Common myeloid progenitor, CD34-positive (primary cell): ENCODE data around the gene CHST15.

Source experiments
- CTCF ChIA-PET: fragments of 350-600 bp; sonication (Branson Sonifier 250); formaldehyde crosslinking; loops from one replicate; lab custom pipeline; 2021; ENCODE audit warnings: antibody characterized with exemption; lab: Charles Lee
- POLR2A ChIA-PET: fragments of 350-600 bp; sonication (Branson Sonifier 250); formaldehyde crosslinking; loops from one replicate; lab custom pipeline; 2021; ENCODE audit warnings: antibody characterized with exemption; lab: Charles Lee
- DNase-seq, 3 donors: peaks; one replicate each; pipeline versions ENCODE4 v3.0.0 to v3.0.0-alpha.2; 2013
- H3K27ac ChIP-seq, 2 experiments: 1 replicate in 1 of 2; 2 replicates in 1 of 2; pipeline ENCODE4 v1.7.0; 2013; ENCODE audit warnings: inconsistent platforms in 2 of 2, low read length in 2 of 2, mild to moderate bottlenecking in 2 of 2, low read depth in 1 of 2, moderate library complexity in 1 of 2; ENCODE audit not compliant: severe bottlenecking in 2 of 2, insufficient read depth in 1 of 2, poor library complexity in 1 of 2
- H3K27me3 ChIP-seq, 5 experiments: replicated peaks in 2 of 5; 1 replicate in 3 of 5; 2 replicates in 2 of 5; pipeline versions ENCODE4 v1.6.1 to v1.7.0; 2013; ENCODE audit warnings: low read length in 4 of 5, mild to moderate bottlenecking in 2 of 5, moderate library complexity in 2 of 5, inconsistent platforms in 1 of 5; ENCODE audit not compliant: insufficient read depth in 5 of 5, control insufficient read depth in 4 of 5
- H3K36me3 ChIP-seq, 4 experiments: 1 replicate in 2 of 4; 2 replicates in 2 of 4; pipeline versions ENCODE4 v1.6.1 to v1.7.0; 2013; ENCODE audit warnings: low read length in 3 of 4, control low read depth in 1 of 4, mild to moderate bottlenecking in 1 of 4; ENCODE audit not compliant: control insufficient read depth in 4 of 4, insufficient read depth in 4 of 4
- H3K4me1 ChIP-seq, 4 experiments: 1 replicate in 3 of 4; 2 replicates in 1 of 4; pipeline versions ENCODE4 v1.6.1 to v1.7.1; 2013; ENCODE audit warnings: low read length in 3 of 4, mild to moderate bottlenecking in 3 of 4, control low read depth in 1 of 4, inconsistent platforms in 1 of 4, moderate library complexity in 1 of 4; ENCODE audit not compliant: control insufficient read depth in 4 of 4, insufficient read depth in 4 of 4; ENCODE audit errors: control extremely low read depth in 1 of 4
- H3K4me3 ChIP-seq, 7 experiments: 1 replicate in 4 of 7; 2 replicates in 3 of 7; pipeline versions ENCODE4 v1.5.1 to v1.7.0; 2013; ENCODE audit warnings: mild to moderate bottlenecking in 7 of 7, low read length in 6 of 7, moderate library complexity in 6 of 7, inconsistent platforms in 2 of 7, low read depth in 2 of 7, control low read depth in 1 of 7; ENCODE audit not compliant: insufficient read depth in 4 of 7, control insufficient read depth in 1 of 7; ENCODE audit errors: extremely low read depth in 1 of 7
- H3K9me3 ChIP-seq, 5 experiments: 1 replicate in 4 of 5; 2 replicates in 1 of 5; pipeline versions ENCODE4 v1.6.1 to v1.7.1; 2013; ENCODE audit warnings: low read length in 4 of 5, mild to moderate bottlenecking in 2 of 5, inconsistent platforms in 1 of 5, low read depth in 1 of 5, moderate library complexity in 1 of 5; ENCODE audit not compliant: control insufficient read depth in 4 of 5, insufficient read depth in 2 of 5; ENCODE audit errors: control extremely low read depth in 1 of 5
- WGBS: methylation state at CpG from one replicate; pipeline ENCODE4 v1.1.5; 2013; ENCODE audit not compliant: insufficient coverage; 5-methylcytosine and 5-hydroxymethylcytosine counted together

CHST15 gene

DNA sequence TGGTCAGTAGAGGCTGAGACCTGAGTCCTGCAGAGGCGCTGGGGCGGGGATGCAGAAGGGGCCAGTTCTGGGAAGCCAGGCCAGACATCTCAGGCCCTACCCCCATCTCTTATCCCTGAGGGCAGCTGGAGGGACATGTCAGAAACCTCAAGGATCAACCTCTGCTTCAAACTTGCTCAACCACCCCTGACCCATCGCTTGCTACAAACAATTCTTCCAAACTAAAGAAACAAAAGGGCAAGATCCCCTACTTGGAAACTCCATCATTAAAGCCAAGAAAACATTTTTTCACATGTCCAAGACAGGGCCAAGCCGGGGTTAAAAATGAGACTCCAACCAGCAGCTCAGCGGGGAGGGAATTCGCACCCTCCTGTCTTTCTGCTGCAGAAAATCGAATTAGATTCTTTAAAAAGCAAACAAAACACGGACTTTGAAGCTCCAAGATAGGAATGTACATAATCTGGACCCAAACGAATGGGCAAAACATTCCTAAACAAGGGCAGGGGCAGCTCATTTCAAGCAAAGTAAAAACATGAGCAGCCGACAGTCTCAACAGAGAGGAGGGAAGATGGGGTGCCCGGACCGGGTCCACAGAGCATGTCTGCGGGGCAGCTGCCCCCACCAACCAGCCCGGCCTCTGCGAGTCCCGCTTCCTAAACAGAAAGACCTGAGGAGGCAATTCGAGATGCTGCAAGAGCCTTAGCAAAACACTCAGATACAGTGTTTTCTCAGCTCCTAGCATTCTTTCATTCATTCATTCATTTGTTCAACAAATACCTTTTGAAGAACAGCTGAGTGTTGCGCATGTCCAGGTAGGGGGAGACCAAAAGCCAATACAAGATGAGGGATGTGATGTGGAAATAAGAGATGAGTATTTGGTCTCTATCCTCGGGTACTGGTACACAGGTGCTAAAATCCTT lies 44.8 kb downstream of the CHST15 start:
- WGBS = 96% methylated on average over 17 of the region's 19 CpGs
- Histone ChIP-seq H3K36me3 (no peaks in the 10 kb centered on the region), H3K9me3 (peaks cover 0 to 12% (median 0%) of the 10 kb centered on the region in 5 experiments), H3K27me3 (peaks cover 0 to 3% (median 0%) of the 10 kb centered on the region in 5 experiments), H3K4me1 (no peaks in the 10 kb centered on the region), H3K4me3 (no peak overlapping the region), H3K27ac (no peak overlapping the region)
- DNase-seq = no peak
- POLR2A ChIA-PET = no interaction called here
- CTCF ChIA-PET = no interaction called here

DNA sequence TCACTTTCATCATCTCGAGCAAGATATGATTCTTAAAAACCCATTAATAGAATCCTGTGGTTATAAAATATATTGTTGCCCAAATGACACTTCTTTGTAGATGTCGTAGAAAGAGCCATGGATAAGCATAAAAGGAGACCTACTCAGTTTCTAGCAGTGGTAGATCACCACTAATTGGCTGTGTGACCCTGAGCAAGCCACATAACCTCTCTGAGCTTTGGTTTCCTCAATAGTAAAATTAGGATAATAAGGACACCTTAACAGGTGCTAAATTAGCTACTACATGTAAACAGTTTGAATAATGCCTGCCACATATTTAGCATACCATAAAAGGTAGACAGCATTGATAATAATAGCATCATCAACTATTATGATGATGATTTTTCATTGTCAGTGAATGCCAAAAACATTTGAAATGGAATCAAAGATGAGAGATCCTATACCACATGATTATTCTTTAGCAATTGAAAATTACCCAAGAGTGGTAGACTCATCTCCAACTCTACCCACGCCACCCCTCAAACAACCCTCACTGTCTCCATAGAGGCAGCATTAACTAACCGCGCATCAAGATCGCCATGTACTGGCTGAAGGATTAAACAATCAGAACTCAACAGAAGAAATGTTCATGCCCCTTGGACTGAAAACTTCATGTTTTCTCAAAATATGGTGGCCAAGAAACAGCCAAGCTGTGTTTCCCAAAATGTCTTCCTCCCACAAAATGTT lies 45.8 kb downstream of the CHST15 start:
- 100% methylated on average over 4 of the region's 6 CpGs for WGBS
- DNase-seq = no peak
- Histone ChIP-seq H3K4me1 (no peaks in the 10 kb centered on the region), H3K9me3 (peaks cover 0 to 12% (median 0%) of the 10 kb centered on the region in 5 experiments), H3K27ac (no peak overlapping the region), H3K4me3 (no peak overlapping the region), H3K27me3 (peaks cover 0 to 4% (median 0%) of the 10 kb centered on the region in 5 experiments), H3K36me3 (no peaks in the 10 kb centered on the region)
- ChIA-PET POLR2A (no interaction called here), CTCF (interaction anchor here (1.1 kb wide), 1 partner anchor 37 kb away, joined by 3 read pairs; no protein-coding TSS in a partner anchor)

DNA sequence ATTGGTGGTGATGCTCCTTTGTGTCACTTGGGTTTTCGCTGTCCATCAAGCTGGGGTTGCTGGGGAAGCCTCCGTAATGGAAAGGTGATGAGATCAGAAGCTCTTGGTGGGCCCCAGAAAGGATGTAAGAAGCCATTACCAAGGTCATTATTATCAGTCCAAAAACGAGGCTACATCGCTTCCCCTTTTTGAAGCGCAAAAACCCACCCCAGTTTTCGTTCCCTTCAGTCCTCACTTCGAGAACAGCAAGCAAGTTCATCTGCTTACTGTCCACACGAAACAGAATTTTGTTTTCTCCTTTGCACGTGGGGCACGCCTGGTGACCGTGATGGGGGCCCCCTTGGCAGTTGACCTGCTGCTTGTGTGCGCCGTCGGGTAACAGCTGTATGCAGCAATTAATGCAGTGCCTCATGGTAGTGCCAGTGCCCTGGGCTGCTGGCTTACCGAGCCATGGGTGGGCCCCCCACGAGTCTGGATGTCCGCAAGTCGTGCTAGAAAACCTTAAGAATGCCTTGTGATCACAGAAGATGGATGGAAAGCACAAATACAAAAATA lies 47.5 kb downstream of the CHST15 start:
- H3K9me3 ChIP-seq = peaks cover 0 to 12% (median 0%) of the 10 kb centered on the region in 5 experiments

DNA sequence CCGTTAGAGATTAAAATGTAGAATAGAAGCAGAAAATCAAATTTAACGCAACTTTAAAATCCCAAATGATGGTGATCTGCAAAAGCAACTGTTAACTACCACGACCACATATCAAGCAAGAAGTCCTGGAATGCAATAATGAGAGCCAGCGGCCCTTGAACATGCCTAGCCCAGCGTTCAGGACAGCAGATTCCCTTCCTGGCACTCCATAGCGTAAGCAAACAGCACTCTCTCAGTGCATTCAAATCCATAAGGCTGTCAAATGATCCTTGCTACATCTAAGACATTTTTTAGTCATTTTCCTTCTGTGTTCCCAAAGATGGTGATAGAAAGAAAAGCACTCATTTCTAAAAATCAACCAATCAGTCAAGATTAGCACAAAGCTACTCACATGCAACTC lies 48.1 kb downstream of the CHST15 start:
- Histone ChIP-seq H3K4me1 (peaks cover 0 to 6% (median 3%) of the 10 kb centered on the region in 4 experiments), H3K4me3 (no peak overlapping the region), H3K9me3 (peaks cover 0 to 12% (median 0%) of the 10 kb centered on the region in 5 experiments), H3K36me3 (no peaks in the 10 kb centered on the region), H3K27ac (no peak overlapping the region), H3K27me3 (peaks cover 0 to 6% (median 0%) of the 10 kb centered on the region in 5 experiments)
- no peak for DNase-seq
- POLR2A ChIA-PET = no interaction called here
- WGBS = 89% methylated on average over 3 of the region's 6 CpGs
- CTCF ChIA-PET = no interaction called here

More for the DNA sequence above, 47.5 kb downstream of the CHST15 start:
- CTCF ChIA-PET = interaction anchor here (0.9 kb wide), 1 partner anchor 14 kb away, joined by 3 read pairs; no protein-coding TSS in a partner anchor
- Histone ChIP-seq H3K27ac (no peak overlapping the region), H3K4me1 (peaks cover 0 to under 1% (median 0%) of the 10 kb centered on the region in 4 experiments), H3K4me3 (no peak overlapping the region), H3K36me3 (no peaks in the 10 kb centered on the region), H3K27me3 (peaks cover 0 to 6% (median 0%) of the 10 kb centered on the region in 5 experiments)
- 90% methylated on average over 14 of the region's 18 CpGs for WGBS
- DNase-seq = no peak
- POLR2A ChIA-PET = no interaction called here

DNA sequence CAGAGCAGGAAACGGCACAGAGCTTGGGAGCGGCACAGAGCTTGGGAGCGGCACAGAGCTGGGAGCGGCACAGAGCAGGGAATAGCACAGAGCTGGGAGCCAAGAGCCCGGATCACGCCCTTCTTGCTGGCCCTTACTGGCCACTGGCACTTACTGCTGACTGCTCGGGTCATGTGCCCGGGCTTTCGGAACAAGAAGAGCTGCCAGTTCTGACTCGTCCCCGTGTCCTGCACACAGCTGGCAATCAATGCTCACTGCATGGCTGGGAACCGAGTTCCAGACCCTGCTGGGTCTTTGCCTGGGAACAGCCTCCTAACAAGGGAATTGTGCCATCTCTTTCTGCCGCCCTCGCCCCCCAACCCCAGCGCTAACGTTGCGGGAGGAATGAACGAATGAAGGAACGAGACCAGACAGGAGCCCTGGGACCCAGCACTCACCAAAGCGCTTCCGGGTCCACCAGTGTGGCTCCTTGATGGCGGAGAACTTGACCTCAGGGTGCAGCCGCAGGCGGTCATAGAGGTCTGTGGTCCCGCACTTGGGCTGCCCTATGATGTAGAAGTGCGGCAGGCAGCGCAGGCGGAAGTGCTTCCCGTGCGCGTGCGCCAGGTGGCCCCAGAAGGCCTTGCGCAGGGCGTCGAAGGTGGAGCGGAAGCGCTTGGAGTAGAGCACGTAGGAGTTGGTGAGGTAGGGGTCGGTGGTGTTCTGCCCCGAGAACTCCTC lies 49.1 kb downstream of the CHST15 start:
- 98% methylated on average over 36 of the region's 40 CpGs for WGBS
- Histone ChIP-seq H3K36me3 (no peaks in the 10 kb centered on the region), H3K4me3 (no peak overlapping the region), H3K4me1 (peaks cover 4 to 12% (median 6%) of the 10 kb centered on the region in 4 experiments), H3K27ac (no peak overlapping the region), H3K9me3 (peaks cover 0 to 12% (median 0%) of the 10 kb centered on the region in 5 experiments), H3K27me3 (peaks cover 0 to 6% (median 0%) of the 10 kb centered on the region in 5 experiments)
- no peak for DNase-seq
- ChIA-PET CTCF (interaction anchor here (1.6 kb wide), 1 partner anchor 344 kb away, joined by 4 read pairs; no protein-coding TSS in a partner anchor), POLR2A (no interaction called here)

DNA sequence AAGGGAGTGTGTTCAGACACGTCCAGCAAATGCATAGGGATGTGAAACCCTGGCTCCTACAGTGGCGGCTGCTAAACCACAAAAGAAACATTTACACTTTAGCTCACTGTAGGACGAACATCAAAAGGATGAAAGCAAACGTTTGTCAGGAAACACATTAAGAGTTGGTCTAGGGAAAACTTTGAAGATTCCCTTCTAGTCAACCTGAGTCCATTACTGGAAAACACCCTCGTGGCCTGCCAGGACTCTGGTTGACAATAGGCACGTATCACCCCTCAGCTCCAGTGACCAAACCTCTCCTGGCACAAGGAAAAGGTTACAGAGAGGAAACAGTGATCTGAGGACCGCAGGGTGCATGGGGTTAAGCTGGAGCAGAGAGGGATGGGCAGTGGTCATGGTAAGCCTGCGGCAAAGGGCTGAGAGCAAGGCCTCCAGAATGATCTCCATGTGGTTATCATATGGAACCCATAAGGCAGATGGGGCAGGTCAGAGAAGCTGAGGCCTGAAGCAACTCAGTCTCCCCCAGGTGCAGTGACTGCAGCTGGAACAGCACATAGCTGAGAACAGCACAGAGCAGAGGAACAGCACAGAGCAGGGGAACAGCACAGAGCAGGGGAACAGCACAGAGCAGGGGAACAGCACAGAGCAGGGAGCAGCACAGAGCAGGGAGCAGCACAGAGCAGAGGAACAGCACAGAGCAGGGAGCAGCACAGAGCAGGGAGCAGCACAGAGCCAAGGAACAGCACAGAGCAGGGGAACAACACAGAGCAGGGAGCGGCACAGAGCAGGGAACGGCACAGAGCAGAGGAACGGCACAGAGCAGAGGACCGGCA lies 49.9 kb downstream of the CHST15 start:
- Histone ChIP-seq H3K4me1 (peaks cover 6 to 14% (median 6%) of the 10 kb centered on the region in 4 experiments), H3K27me3 (peaks cover 0 to 6% (median 0%) of the 10 kb centered on the region in 5 experiments), H3K36me3 (no peaks in the 10 kb centered on the region), H3K9me3 (peaks cover 0 to 12% (median 0%) of the 10 kb centered on the region in 5 experiments), H3K4me3 (no peak overlapping the region), H3K27ac (no peak overlapping the region)
- CTCF ChIA-PET = interaction anchor here (1.6 kb wide), 1 partner anchor 345 kb away, joined by 4 read pairs; no protein-coding TSS in a partner anchor
- POLR2A ChIA-PET = no interaction called here
- 91% methylated on average over 9 of the region's 12 CpGs for WGBS
- DNase-seq = no peak
